RWPE2 (cell line): Measurements from ENCODE around the gene ECE1.

Experiments used
- ATAC-seq: fragments of 200-7000 bp; cut with Tn5 transposase; 3 replicates; pipeline ENCODE4 v1.9.1; 2021; ENCODE audit warnings: low read depth
- DNase-seq: peaks from one replicate; pipeline ENCODE4 v3.0.0-alpha.2; 2020; ENCODE audit warnings: low spot score
- H3K27ac ChIP-seq: fragments of 450-650 bp; 2 replicates; pipeline ENCODE4 v1.5.1; 2017; ENCODE audit warnings: mild to moderate bottlenecking; ENCODE audit not compliant: poor library complexity, severe bottlenecking
- H3K27me3 ChIP-seq: fragments of 250-450 bp; sonication (Bioruptor Pico); 2 replicates; pipeline ENCODE4 v1.5.1; 2021; ENCODE audit warnings: mild to moderate bottlenecking, moderate library complexity; ENCODE audit not compliant: insufficient read depth, poor library complexity, severe bottlenecking
- H3K36me3 ChIP-seq: fragments of 250-450 bp; sonication (Bioruptor Pico); 2 replicates; pipeline ENCODE4 v1.5.1; 2020; ENCODE audit warnings: low read depth, mild to moderate bottlenecking, moderate library complexity
- H3K4me1 ChIP-seq: fragments of 250-450 bp; sonication (Bioruptor Pico); 2 replicates; pipeline ENCODE4 v1.5.1; 2021; ENCODE audit warnings: mild to moderate bottlenecking, moderate library complexity; ENCODE audit not compliant: insufficient read depth, poor library complexity, severe bottlenecking
- H3K4me3 ChIP-seq: fragments of 250-450 bp; sonication (Bioruptor Pico); 2 replicates; pipeline ENCODE4 v1.5.1; 2021; ENCODE audit warnings: mild to moderate bottlenecking, moderate library complexity; ENCODE audit not compliant: severe bottlenecking
- H3K9me3 ChIP-seq: fragments of 250-450 bp; sonication (Bioruptor Pico); 2 replicates; pipeline ENCODE4 v1.5.1; 2021; ENCODE audit warnings: mild to moderate bottlenecking, moderate library complexity; ENCODE audit not compliant: severe bottlenecking
- TF ChIP-seq, protein P1 (sequence below): fragments of 450-650 bp; IDR thresholded peaks from one replicate; pipeline ENCODE4 v1.5.1; 2017; ENCODE audit warnings: mild to moderate bottlenecking, moderate library complexity; ENCODE audit not compliant: poor library complexity, severe bottlenecking

Gene ECE1

DNA sequence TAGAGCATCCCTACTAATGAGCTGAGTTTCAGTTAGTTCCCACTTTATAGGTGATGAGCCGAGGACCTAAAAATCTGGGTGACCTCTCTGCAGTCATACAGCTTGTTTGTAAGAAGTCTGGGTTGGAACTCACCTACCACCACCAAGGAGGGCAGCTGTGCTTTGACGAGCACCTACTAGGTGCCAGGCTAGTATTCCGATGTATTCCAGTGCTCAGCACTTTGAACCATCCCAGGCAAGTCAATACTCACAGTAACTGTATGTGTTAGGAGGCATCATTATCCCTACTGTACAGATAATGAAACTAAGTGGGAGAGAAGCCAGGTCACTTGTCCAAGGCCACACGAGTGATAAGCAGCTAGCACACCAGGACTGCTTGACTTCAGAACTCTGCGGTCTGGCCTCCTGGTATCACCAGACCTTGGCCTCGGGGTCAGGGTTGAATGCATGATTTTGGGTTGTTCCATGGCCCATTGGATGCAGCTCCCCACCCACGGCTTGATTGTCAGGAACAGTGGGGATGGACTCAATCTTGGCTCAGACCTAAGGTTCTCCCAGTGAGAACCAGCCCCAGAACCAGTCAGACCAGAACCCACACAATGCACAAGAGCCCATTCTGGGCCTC lies 20.7 kb downstream of the ECE1 start:
- Histone ChIP-seq H3K36me3 (peaks cover 30% of the 10 kb centered on the region), H3K4me3 (no peak overlapping the region), H3K4me1 (no peaks in the 10 kb centered on the region), H3K27me3 (no peaks in the 10 kb centered on the region), H3K27ac (no peak overlapping the region), H3K9me3 (no peaks in the 10 kb centered on the region)
- ATAC-seq = no peak
- TF ChIP-seq, protein P1, sequence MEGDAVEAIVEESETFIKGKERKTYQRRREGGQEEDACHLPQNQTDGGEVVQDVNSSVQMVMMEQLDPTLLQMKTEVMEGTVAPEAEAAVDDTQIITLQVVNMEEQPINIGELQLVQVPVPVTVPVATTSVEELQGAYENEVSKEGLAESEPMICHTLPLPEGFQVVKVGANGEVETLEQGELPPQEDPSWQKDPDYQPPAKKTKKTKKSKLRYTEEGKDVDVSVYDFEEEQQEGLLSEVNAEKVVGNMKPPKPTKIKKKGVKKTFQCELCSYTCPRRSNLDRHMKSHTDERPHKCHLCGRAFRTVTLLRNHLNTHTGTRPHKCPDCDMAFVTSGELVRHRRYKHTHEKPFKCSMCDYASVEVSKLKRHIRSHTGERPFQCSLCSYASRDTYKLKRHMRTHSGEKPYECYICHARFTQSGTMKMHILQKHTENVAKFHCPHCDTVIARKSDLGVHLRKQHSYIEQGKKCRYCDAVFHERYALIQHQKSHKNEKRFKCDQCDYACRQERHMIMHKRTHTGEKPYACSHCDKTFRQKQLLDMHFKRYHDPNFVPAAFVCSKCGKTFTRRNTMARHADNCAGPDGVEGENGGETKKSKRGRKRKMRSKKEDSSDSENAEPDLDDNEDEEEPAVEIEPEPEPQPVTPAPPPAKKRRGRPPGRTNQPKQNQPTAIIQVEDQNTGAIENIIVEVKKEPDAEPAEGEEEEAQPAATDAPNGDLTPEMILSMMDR = no peak
- no peak for DNase-seq

DNA sequence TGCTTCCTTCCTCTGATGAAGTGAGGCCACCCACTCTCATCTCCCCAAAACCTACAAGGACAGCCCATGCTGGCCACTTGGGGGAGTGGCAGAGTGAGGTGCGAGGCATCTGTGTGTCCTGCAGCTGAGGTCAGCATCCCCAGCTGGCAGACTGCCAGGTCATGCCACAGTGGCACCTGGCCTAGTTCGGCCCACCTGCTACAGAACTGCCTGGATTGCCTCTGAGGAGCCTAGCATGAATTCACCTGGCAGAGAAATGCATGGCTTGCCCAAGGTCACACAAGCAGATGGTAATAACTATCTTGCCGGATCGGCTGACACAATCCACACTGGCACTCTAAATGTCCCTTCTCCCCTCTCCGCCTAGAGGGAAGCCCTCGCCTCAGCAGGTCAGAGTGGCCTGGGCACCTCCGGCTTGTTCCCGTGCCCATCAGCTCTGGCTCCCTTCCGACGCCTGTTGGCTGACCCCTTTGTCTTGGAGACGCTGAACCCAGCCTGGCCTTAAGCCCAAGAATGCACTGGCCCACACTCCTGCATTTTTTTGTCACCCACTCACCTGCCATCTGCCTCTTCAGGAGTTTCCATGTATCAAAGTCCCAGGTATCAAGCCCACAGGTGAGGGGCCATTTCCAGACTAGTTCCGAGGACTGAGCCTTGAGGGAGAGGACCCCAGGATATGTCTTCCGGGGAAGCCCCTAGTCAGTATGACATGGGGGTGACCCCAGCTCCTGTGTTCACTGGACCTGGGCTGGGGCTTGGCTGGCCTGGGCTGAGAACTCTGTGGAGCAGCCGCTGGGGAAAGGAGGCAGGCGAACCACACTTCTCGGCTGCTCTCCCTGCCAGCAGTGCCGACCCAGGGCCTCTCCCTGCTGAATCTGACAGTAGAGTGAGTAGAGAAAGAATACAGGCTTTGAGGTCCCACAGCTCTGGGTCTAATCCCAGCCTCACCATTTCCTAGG lies 21.7 kb downstream of the ECE1 start:
- no peaks in the 10 kb centered on the region for H3K9me3 ChIP-seq
- no peaks in the 10 kb centered on the region for H3K4me1 ChIP-seq
- TF ChIP-seq, protein P1 = no peak
- ATAC-seq (no peak), DNase-seq (no peak)
- no peak overlapping the region for H3K4me3 ChIP-seq
- no peak overlapping the region for H3K27ac ChIP-seq
- peaks cover 30% of the 10 kb centered on the region for H3K36me3 ChIP-seq
- H3K27me3 ChIP-seq = no peaks in the 10 kb centered on the region

DNA sequence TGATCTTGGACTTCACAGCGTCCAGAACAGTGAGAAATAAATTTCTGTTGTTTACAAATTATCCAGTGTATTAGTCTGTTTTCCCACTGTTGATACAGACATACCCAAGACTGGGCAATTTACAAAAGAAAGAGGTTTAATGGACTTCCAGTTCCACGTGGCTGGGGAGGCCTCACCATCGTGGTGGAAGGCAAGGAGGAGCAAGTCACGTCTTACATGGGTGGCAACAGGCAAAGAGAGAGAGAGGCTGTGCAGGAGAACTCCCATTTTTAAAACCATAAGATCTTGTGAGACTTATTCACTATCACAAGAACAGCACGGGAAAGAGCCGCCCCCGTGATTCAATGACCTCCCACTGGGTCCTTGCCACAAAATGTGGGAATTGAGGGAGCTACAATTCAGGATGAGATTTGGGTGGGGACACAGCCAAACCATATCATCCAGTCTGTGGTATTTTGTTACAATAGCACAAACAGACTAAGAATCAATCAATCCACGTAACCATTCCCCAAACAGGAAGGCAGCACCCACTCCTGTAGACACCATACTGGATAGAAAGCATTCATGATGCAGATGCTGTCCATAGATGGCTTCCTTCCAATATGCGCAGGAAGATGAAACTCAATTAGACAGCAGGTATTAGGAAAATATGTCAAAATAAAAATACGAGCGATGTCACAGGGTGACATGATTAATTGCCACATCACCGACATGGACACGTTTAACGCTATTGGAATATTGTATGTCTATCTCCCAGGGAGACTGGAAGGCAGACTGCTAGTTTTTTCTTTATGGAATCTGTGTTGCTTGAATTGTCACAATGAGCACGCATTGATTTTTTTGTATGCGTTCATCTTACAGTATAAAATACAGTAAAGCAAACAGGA lies 22.8 kb downstream of the ECE1 start:
- Histone ChIP-seq H3K36me3 (peaks cover 28% of the 10 kb centered on the region), H3K9me3 (no peaks in the 10 kb centered on the region), H3K27me3 (no peaks in the 10 kb centered on the region), H3K4me1 (peaks cover 4% of the 10 kb centered on the region), H3K4me3 (no peak overlapping the region), H3K27ac (no peak overlapping the region)
- no peak for ATAC-seq
- no peak for DNase-seq
- TF ChIP-seq, protein P1 = no peak

GRCh38 chr1:21266119-21266774 lies 24.0 kb downstream of the ECE1 start:
- Histone ChIP-seq H3K27me3 (no peaks in the 10 kb centered on the region), H3K4me1 (peaks cover 16% of the 10 kb centered on the region), H3K36me3 (peaks cover 17% of the 10 kb centered on the region), H3K27ac (no peak overlapping the region), H3K4me3 (no peak overlapping the region), H3K9me3 (no peaks in the 10 kb centered on the region)
- DNase-seq (no peak), ATAC-seq (no peak)
- TF ChIP-seq, protein P1 = no peak
